Nucleus accumbens (tissue), 56 donors: ENCODE data around the gene FRMD4B.

Experiments
- DNase-seq, 56 donors: peaks; one replicate each; lab custom pipeline; 2025; lab: John Stamatoyannopoulos, UW

Gene FRMD4B

GRCh38 chr3:69407908-69408307, 22.0 kb upstream of the FRMD4B start:
- DNase-seq, result no peak

- peak in 23 of 56 donors; percentile 11 to 83 (median 34) for DNase-seq
These were observed 20.3 kb upstream of the FRMD4B start for GRCh38 chr3:69406163-69406562.

DNA sequence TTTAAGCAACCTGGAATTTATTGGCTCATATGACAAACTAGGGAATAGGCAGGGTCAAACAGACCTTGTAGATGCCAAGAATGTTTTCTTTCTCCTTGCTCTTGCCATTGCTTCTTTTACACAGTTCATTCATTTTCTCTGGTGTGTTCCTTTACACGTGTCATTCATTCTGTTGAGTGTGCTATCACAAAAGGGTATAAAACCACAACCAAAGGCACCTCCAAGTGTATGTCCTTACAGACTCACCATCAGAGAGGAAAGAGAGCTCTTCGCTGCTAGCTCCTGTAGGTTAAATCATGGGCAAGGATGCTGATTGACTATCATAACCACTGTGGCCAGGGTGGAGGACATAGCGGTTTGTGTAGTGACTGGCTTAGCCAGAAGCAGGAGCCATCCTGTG, 19.2 kb upstream of the FRMD4B start:
- no peak for DNase-seq

GRCh38 chr3:69403454-69403853, 17.6 kb upstream of the FRMD4B start:
- DNase-seq, result no peak

GRCh38 chr3:69400683-69401082, 14.8 kb upstream of the FRMD4B start:
- DNase-seq, result no peak

DNA sequence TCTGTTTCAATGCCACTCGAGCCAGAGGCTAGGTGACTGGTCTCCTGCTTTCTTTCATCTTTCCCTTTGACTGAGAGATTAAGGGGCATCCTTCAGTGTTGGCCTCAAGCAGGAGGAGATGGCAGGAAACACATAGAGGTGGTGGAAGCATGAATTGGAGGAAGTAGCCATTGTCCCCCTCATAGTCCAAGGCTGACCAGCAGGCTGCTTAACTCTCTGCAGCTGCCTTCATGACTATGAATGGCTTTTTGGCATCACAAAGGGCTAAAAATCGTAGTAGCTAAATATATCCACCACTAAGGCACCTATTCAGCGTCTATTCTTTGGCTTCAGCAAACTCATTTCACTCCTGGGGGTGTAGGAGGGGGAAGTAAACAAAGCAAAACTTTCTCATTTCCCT, 7.0 kb upstream of the FRMD4B start:
- no peak for DNase-seq

DNA sequence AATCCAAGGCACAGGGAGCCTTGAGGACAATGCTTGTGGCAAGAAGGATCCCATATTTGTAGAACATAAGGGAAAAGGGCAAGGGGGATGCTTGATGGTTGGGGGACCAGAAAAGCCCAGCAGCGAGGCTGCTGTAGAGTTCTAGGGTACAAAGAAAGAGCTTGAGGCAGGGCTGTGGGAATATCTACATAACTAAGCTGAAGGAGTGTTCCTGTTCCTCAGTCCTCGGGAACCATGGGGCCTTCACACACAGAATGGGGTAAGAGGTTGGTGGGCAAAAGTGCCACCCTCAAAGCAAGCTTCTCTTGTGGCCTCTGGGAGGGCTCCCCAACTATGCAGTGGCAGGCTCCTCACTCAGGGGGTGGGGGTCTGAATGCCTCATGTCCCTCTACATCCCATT, 6.5 kb upstream of the FRMD4B start:
- DNase-seq, result no peak

DNA sequence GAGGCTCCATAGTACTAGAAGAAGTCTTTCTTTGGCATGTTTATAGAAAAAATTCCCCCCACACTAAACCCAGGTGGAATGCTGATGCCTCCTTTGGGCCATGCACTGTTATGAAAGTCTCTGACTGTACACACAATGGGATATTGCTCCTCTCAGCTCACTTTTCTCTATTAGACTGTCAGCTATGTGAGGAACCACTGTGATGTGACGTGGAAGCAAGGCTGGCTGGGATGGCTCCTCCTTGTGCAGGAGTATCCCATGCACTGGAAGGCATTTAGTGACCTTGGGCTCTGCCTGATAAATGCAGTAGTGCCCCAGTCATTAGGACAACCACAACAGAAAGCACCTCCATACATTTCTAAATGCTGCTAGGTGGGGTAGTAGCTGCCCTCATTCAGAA, 5.7 kb upstream of the FRMD4B start:
- peak in 9 of 56 donors; percentile 13 to 31 (median 24) for DNase-seq

GRCh38 chr3:69390771-69391170, 4.9 kb upstream of the FRMD4B start:
- DNase-seq, result no peak

- peak in 9 of 56 donors; percentile 6 to 52 (median 22) for DNase-seq
These were observed 3.8 kb upstream of the FRMD4B start for GRCh38 chr3:69389520-69390248.

DNA sequence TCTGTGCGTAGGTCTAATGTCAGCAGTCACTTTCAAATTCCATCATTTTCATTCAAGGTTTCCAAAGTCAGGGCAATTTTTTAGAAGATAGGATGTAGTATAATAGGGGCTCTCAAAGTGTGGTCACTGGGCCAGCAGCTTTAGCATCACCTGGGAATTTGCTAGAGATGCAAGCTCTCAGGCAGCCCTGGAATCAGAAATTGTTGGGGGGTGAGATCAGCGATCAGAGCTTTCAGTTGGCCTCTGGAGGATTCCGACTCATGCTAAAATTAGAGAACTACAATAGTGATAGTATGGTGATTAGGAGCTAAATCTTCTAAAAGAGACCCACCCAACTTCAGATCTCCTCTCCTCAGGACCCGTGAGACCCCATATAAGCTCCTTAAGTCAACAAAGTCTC, 2.4 kb upstream of the FRMD4B start:
- no peak for DNase-seq

- peak in 3 of 56 donors; percentile 54 to 71 (median 55) for DNase-seq
These were observed 883 bp upstream of the FRMD4B start for GRCh38 chr3:69386556-69387385.

GRCh38 chr3:69385123-69385722, 665 bp downstream of the FRMD4B start:
- DNase-seq, result peak in 26 of 56 donors; percentile 9 to 77 (median 44)

GRCh38 chr3:69384326-69384725, 1.6 kb downstream of the FRMD4B start:
- no peak for DNase-seq

GRCh38 chr3:69379661-69380060, 6.2 kb downstream of the FRMD4B start:
- DNase-seq, result peak in 1 of 56 donors; percentile 9

DNA sequence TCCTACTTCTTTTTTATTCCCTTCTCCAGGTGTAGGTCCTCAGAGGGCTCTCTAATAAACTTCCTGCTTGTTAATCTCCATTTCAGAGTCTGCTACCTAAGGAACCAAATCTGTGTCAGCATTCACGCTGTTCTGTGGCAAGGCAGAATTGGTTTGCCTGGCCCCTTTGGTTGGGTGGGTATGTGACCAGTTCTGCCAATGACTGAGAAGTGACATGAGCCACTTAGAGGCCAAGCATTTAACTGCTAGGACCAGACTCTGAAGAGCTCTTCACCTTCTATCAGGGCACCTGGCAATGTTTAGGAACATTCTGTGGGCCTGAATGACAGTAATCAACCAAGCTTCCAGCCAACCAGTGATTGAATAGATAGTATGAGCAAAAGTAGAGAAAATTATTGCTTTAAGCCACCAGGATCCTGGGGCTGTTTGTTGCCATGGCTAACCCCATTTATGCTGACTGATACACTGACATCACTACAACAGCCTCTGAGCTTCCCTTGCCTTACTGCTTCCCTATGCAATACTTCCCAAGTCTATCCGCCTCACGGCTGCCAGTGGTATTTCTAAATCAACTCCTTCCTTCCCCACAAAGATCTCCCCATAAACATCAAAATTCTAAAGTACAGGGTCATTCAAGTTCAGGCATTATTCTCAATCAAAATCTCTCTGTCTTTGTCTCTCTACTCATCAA, 7.6 kb downstream of the FRMD4B start:
- DNase-seq, result no peak

DNA sequence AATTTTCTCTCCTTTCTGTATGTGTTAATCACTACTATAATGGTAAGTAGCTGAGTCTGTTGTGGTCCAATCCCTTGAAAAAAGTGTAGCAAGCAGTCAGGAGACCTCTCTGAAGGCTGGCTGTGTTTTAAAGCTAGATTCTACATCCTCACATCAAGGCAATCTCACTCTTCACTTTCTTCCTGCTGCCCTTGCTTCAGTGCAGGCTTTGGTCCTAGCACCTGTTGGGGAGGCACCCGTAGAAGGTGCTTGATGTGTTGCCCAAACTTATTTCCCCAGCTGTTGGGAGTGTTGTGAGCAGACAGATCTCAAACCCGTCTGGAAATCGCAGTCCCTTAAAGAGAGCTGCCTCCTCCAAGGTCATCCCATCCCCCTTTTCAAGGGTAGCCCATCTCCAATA, 8.6 kb downstream of the FRMD4B start:
- no peak for DNase-seq

DNA sequence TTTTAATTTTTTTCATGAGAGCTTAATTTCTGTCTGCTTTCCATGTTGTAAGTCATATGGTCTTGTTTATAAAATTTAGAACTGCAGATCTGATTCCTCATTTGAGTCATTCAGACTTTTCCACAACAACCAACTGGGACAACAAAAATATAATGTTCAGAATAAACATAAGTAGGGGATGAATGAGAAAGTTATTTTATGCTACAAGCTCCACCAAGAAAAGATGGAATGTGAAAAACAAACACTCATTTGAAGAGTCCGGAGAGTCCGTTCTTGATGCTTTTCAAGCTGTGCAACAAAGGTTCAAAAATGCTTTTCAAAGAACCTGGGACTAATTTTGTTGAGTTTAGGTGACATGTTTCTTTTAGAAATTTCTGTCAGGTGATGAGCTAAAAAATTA, 9.2 kb downstream of the FRMD4B start:
- no peak for DNase-seq

DNA sequence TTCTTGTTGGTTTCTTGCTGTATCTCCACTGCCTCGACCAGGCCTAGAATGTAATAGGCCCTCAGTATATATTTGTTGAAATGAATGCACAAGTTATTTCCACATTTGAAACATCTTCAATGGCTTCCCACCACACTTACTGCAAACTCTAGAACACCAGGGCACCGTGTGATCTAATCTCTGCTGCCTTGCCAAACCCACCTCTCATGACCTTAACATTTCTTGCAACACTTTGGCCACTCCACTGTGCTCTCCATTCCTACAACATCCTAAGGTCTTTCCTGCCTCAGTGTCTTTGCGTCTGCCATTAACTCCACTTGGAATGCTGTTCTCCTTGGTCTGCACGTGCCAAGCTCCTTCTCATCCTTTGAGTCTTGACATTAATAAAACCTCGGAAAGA, 14.1 kb downstream of the FRMD4B start:
- no peak for DNase-seq

DNA sequence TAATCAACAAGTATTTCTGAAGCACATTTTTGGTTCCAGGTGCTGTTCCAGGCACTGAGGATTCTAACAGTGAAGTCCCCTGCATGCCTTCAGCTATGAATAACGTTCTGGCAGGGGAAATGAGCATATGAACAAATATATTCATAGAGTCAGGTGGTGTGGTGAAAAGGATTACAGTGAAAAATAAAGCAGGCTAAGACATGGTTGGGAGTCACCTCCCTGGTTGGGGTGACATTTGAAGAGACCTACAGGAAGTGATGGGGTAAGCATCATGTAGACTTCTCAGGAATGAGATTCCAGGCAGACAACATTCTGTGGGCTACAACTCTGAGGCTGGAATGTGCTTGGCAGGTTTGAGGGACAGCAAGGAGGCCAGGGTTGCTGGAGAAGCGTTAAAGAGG, 15.0 kb downstream of the FRMD4B start:
- DNase-seq, result no peak
